NOMO-1 treated with DMSO at 0.1 percent for 48 hours (cell line): Measurements from ENCODE around the gene SPTLC3.
A peak's percentile ranks its signal among the peaks of the same experiment; 100 is the strongest.

Experiments
- DNase-seq: peaks from one replicate; lab custom pipeline; 2025; ENCODE audit not compliant: unreplicated experiment; lab: John Stamatoyannopoulos, UW

The SPTLC3 gene

DNA sequence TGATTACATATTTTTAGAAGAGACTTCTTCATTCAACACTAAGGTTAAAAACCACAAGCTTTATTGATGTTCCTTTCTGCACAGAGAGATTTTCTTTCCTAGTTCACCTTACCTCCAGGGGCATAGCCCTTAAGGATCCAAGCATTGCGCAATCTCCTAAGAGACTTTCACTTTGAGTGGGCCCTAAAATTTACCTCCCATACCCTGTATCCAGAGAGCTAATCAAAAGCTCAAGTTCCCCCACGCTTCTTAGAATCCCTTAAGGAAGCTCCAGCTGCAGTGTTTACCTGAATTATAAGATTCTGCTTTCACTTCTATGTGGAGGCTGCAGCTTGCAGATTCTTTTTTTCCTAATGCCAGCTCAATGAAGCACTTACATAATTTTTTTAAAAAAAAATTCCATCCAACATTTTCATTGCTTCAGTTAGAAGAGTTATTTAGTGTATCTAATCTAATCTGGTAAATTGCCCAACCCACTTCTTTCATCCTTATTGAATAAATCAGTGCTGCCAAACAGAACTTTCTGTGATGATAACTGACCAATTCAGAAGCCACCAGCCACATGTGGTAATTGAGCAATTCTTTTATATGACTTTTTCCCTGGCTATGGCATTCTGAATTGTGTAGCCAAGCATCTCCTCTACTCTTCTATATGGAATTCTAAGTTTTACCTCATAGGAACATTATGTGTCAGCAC, 24.6 kb upstream of the SPTLC3 start:
- DNase-seq: no peak

- no peak for DNase-seq
Measured at GRCh38 chr20:12984863-12985262, 23.9 kb upstream of the SPTLC3 start.

DNA sequence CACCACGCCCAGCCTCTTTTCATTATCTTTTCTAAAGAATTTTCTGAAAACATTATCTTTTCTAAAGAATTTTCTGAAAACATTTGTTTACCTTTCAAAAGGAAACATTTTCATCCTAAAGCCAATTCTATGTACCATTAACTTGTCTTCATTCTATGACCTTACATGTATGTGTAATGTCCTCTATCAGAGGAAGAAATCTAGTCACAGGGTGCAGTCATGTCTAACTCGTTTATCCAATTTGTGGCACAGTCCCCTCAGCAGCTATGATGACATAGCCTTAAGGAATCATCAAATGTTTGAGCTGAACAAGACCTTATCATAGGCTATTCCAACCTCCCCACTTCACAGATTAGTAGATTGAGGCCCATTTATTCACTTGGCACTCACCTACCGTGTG, 21.5 kb upstream of the SPTLC3 start:
- no peak for DNase-seq

DNA sequence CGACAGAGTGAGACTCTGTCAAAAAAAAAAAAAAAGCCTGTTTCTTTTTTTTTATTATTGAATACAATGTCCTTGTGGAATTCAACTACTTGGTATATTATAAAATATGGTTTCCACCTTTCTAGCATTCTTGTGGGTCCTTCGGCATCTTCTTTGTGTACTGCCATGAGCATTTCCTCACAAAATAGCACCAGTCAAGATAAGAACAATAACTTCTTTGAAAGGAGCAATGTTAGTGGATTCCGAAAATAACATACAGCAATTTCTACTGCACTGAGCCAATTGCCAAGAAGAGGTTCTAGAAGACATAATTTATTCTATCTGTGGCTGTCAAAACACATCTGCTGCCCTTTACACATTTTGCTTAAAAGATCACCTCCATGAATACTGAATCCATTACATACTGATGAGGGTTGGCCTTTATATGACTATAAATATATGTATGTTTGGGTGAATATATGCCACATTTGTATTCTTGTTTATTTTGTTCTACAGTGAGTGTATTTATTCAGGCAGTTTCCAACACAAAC, 19.1 kb upstream of the SPTLC3 start:
- DNase-seq: no peak

GRCh38 chr20:12997128-12997655, 11.6 kb upstream of the SPTLC3 start:
- no peak for DNase-seq

GRCh38 chr20:12998046-12998445, 10.7 kb upstream of the SPTLC3 start:
- DNase-seq: no peak

- no peak for DNase-seq
Measured at GRCh38 chr20:12999201-12999600, 9.6 kb upstream of the SPTLC3 start.

GRCh38 chr20:13002251-13002650, 6.5 kb upstream of the SPTLC3 start:
- no peak for DNase-seq

DNA sequence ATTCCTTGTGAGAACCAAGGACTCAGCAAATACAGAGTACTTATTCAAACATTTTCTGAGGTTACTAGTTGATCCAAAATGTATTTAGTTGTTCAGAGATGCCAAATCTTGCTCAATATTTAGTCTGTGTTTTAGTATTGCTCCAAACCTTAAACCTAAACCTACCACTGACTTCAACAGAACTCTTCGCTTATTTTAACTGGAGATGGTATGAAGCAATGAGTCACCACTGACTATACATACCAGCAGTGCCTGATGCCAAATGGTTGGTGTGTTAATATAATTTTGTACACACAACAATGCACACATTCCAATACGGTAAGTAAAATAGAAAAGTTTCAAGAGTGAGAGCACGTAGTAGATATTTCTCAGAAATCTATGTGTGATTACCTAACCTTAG, 1.9 kb upstream of the SPTLC3 start:
- peak; percentile 6 for DNase-seq

GRCh38 chr20:13007596-13007995, 1.2 kb upstream of the SPTLC3 start:
- no peak for DNase-seq

DNA sequence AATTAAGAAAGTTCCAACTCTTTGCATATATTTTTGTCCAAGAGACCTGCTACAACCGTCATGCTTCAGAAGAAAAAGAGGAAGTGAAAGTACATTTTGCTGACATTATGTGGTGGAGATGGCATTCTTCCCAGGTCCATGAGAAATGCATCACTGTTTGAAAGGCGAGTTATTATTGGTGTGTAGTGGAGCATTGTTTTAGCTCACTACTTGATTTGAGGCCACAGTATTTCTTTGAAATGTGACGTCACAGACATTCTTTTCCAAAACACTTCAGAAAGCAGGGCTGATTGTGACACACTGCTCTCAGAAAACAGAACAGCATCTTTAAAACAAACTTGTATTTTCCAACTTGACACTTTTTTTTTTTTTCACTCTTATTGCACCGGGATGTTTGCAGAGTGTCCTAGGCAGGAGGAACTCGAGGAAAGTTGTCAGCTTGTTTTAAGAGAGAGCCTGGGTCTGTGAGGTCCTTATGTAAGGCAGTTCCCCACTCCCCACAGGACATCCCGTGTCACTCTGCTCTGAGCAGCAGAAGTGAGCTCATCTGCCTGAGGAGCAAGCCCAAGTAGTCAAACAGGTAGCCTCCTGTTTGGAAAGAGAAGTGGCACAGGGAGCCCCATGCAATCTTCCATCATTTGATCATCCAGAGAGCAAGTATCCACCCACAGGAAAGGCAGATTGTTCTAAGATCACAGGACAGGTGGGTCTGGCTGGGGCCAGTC, 1.1 kb downstream of the SPTLC3 start:
- DNase-seq: peak; percentile 94

GRCh38 chr20:13012886-13013285, 4.1 kb downstream of the SPTLC3 start:
- DNase-seq: no peak

- no peak for DNase-seq
Measured at GRCh38 chr20:13013411-13013810, 4.6 kb downstream of the SPTLC3 start.

- DNase-seq: no peak
Measured at GRCh38 chr20:13017235-13017634, 8.5 kb downstream of the SPTLC3 start.

DNA sequence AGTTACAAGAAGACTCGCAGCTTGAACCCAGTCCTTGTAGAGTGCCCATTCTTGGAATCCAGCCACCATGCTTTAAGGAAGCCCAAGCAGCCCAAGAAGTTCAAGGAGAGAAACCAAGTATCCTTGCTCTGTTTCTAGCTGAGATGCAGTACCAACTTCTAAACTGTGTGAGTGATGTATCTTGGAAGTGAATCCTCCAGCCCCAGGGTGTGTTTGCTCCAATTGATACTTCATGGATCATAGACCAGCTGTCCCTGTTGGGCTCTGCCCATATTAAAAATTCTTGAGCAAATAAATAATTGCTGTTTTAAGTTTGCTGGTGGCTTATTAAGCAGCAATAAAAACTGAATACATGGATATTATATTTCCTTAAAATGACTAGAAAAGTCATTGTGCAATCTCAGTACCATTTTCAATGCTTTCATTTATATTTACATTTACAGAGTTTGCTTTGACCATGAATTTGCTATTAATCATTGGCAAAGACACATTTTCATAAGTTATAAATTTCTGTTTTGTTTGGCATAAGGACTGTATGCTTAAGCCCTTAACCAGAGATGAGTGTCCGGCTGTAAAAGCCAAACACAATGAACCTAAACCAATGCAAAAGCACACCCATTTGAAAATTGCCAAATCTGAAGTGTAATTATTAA, 9.2 kb downstream of the SPTLC3 start:
- no peak for DNase-seq

- no peak for DNase-seq
Measured at GRCh38 chr20:13021205-13021970, 12.6 kb downstream of the SPTLC3 start.

- no peak for DNase-seq
Measured at GRCh38 chr20:13022401-13023155, 13.8 kb downstream of the SPTLC3 start.

DNA sequence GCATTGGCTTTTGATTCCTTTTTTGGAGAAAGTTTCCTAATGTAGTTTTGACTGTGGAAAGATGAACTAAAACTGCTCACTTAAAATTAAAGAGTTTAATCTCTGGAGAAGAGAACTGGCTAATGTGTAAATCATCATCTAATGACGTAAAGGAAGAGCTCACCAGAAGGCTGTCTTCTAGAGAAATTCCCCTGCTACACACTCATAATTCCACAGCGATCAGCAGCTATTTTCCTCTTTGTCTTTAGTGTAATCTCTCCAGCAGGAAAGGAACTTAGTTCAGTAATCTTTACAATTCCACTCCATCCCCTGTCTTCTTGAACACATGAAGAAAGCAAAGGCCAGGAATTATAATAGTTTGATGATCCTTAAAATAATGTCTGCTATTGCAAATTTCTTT, 15.8 kb downstream of the SPTLC3 start:
- DNase-seq: no peak

- no peak for DNase-seq
Measured at GRCh38 chr20:13025181-13025580, 16.4 kb downstream of the SPTLC3 start.

GRCh38 chr20:13028001-13028400, 19.2 kb downstream of the SPTLC3 start:
- DNase-seq: no peak
